BLaER1 (cell line): ENCODE results near the gene MSX1.

Source experiments
- H3K27ac ChIP-seq: shearing (Covaris generic); formaldehyde crosslinking; 2 replicates; pipeline ENCODE4 v1.8.1; 2022
- H3K27me3 ChIP-seq: shearing (Covaris generic); formaldehyde crosslinking; 2 replicates; pipeline ENCODE4 v1.8.1; 2022
- H3K36me3 ChIP-seq: shearing (Covaris generic); formaldehyde crosslinking; 2 replicates; pipeline ENCODE4 v1.8.1; 2022
- H3K4me1 ChIP-seq: shearing (Covaris generic); formaldehyde crosslinking; 2 replicates; pipeline ENCODE4 v1.8.1; 2022
- H3K4me2 ChIP-seq: shearing (Covaris generic); formaldehyde crosslinking; 2 replicates; pipeline ENCODE4 v1.8.1; 2022
- H3K4me3 ChIP-seq: shearing (Covaris generic); formaldehyde crosslinking; 2 replicates; pipeline ENCODE4 v1.8.1; 2022
- H3K9ac ChIP-seq: shearing (Covaris generic); formaldehyde crosslinking; 2 replicates; pipeline ENCODE4 v1.8.1; 2022
- H3K9me3 ChIP-seq: shearing (Covaris generic); formaldehyde crosslinking; 2 replicates; pipeline ENCODE4 v1.8.1; 2022
- H4K20me1 ChIP-seq: shearing (Covaris generic); formaldehyde crosslinking; 2 replicates; pipeline ENCODE4 v1.8.1; 2022
- Cebpa-rat ChIP-seq: shearing (Covaris generic); IDR thresholded peaks from 2 replicates; pipeline ENCODE4 v1.8.1; 2022

MSX1 gene

GRCh38 chr4:4870576-4871241 is 11.2 kb downstream of the MSX1 start:
- TF ChIP-seq Cebpa-rat: no peak
- Histone ChIP-seq H4K20me1 (peaks cover 92% of the 10 kb centered on the region), H3K9me3 (no peaks in the 10 kb centered on the region), H3K4me2 (no peak overlapping the region), H3K4me3 (no peak overlapping the region), H3K4me1 (peaks cover 28% of the 10 kb centered on the region), H3K27ac (no peak overlapping the region), H3K36me3 (no peaks in the 10 kb centered on the region), H3K27me3 (peaks cover 100% of the 10 kb centered on the region), H3K9ac (no peak overlapping the region)

- no peak for TF ChIP-seq Cebpa-rat
- no peak overlapping the region for H3K27ac ChIP-seq
- H3K36me3 ChIP-seq: no peaks in the 10 kb centered on the region
- no peak overlapping the region for H3K9ac ChIP-seq
- no peak overlapping the region for H3K4me3 ChIP-seq
- peak overlapping the region; percentile 27; the same call in 1 of the 2 replicates for H3K4me2 ChIP-seq
- H4K20me1 ChIP-seq: peaks cover 87% of the 10 kb centered on the region
- peaks cover 23% of the 10 kb centered on the region for H3K4me1 ChIP-seq
- H3K27me3 ChIP-seq: peaks cover 97% of the 10 kb centered on the region
- no peaks in the 10 kb centered on the region for H3K9me3 ChIP-seq
These were observed 11.7 kb downstream of the MSX1 start for GRCh38 chr4:4871242-4871572.

DNA sequence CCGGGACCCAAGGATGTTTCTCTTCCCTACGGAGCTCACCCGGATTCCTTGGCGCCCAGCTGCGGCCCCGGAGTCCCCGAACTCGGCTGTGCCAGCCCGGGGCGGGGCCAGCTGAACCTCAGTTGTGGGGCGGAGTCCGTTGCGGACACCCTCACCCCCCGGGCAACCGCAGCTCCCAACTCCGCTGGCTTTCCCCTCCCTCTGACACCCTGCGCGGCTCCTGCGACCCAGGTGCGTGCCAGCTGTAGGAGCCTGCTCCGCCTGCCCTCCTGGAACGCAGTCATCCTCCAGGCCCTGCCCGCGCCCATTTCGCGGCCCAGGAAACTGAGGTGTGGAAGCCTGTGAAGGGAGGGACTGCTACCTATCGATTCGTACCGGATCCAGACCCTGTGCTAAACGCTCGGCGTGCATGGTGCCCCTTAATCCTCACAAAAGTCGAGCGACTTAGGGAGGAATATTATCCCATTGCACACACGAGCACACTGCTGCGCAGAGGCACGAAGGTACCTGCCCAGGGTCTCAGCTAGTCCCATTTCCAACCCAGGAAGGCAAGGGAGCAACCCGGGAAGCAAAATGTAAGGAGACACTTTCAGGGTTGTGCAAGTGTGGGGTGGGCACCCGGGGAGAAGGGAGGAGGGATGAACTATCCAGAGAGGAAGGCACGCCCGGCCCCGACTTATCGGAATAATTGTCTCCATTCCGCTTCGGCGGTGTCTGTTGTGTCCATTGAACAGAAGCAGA is 12.3 kb downstream of the MSX1 start:
- Histone ChIP-seq H3K27me3 (peaks cover 92% of the 10 kb centered on the region), H3K4me3 (no peak overlapping the region), H4K20me1 (peaks cover 82% of the 10 kb centered on the region), H3K4me1 (peaks cover 18% of the 10 kb centered on the region), H3K9ac (no peak overlapping the region), H3K4me2 (peak overlapping the region; percentile 27; the same call in 1 of the 2 replicates), H3K36me3 (no peaks in the 10 kb centered on the region), H3K9me3 (no peaks in the 10 kb centered on the region), H3K27ac (no peak overlapping the region)
- no peak for TF ChIP-seq Cebpa-rat

GRCh38 chr4:4872314-4872903 is 12.9 kb downstream of the MSX1 start:
- no peak for TF ChIP-seq Cebpa-rat
- H3K4me1 ChIP-seq: peaks cover 11% of the 10 kb centered on the region; the same call in 1 of the 2 replicates
- H4K20me1 ChIP-seq: peaks cover 75% of the 10 kb centered on the region
- no peaks in the 10 kb centered on the region for H3K9me3 ChIP-seq
- H3K27me3 ChIP-seq: peaks cover 85% of the 10 kb centered on the region
- H3K4me3 ChIP-seq: no peak overlapping the region
- no peak overlapping the region for H3K4me2 ChIP-seq
- no peak overlapping the region for H3K9ac ChIP-seq
- H3K36me3 ChIP-seq: no peaks in the 10 kb centered on the region
- H3K27ac ChIP-seq: no peak overlapping the region

- Histone ChIP-seq H3K9me3 (no peaks in the 10 kb centered on the region), H3K36me3 (no peaks in the 10 kb centered on the region), H3K27ac (no peak overlapping the region), H3K27me3 (peaks cover 77% of the 10 kb centered on the region), H3K9ac (no peak overlapping the region), H3K4me1 (peaks cover 15% of the 10 kb centered on the region), H3K4me2 (no peak overlapping the region), H3K4me3 (no peak overlapping the region), H4K20me1 (peaks cover 68% of the 10 kb centered on the region)
- no peak for TF ChIP-seq Cebpa-rat
These were observed 13.7 kb downstream of the MSX1 start for GRCh38 chr4:4873203-4873602.

DNA sequence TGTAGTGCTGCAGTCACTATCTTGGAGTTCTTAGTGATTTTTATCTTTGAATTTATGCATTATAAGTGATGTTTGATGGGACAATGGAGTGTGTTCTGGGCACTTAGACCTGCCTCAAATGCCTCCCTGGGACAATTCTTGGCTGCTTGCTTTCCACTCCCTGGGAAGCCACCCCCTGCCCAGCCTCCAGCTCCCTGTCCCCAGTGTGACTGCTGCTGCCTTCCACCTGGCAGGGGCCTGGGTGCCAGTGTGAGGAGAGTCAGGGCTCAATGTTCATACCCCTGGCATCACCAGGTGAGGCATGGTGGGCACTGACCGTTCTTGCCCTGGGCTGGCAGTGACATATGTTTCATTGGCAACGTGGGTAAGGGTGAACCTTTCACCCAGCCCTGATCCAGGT is 14.8 kb downstream of the MSX1 start:
- H3K4me2 ChIP-seq: no peak overlapping the region
- H3K4me1 ChIP-seq: peaks cover 23% of the 10 kb centered on the region
- peaks cover 59% of the 10 kb centered on the region for H4K20me1 ChIP-seq
- H3K4me3 ChIP-seq: no peak overlapping the region
- H3K9ac ChIP-seq: no peak overlapping the region
- H3K9me3 ChIP-seq: no peaks in the 10 kb centered on the region
- TF ChIP-seq Cebpa-rat: no peak
- H3K36me3 ChIP-seq: no peaks in the 10 kb centered on the region
- H3K27me3 ChIP-seq: peaks cover 70% of the 10 kb centered on the region
- H3K27ac ChIP-seq: no peak overlapping the region

DNA sequence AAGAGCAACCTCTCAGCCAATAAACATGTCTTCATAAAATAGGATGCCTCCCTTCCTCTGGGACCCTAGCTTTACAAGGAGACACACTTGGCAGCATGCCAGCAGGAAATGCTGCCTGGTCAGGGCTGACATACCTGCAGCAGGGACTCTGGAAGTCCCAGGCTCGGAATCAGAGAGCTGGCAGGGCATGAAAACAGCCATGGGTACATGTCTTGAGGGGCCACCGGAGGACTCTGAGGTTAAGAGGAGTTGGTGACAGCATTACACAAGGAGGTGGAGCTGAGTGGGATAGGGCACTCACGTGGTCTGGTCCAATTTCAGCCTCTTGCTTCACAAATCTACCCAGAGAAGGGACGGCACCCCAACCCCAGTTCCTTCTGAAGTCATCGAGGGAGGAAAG is 15.7 kb downstream of the MSX1 start:
- Histone ChIP-seq H3K36me3 (no peaks in the 10 kb centered on the region), H3K27ac (no peak overlapping the region), H3K9me3 (no peaks in the 10 kb centered on the region), H3K4me2 (0 out of 2 replicates have a peak overlapping the region, but pooled peaks have one; percentile 6), H3K9ac (no peak overlapping the region), H3K4me1 (peaks cover 23% of the 10 kb centered on the region), H3K27me3 (peaks cover 62% of the 10 kb centered on the region), H3K4me3 (no peak overlapping the region), H4K20me1 (peaks cover 50% of the 10 kb centered on the region)
- TF ChIP-seq Cebpa-rat: no peak

GRCh38 chr4:4875611-4876010 is 16.1 kb downstream of the MSX1 start:
- TF ChIP-seq Cebpa-rat: no peak
- H3K4me3 ChIP-seq: no peak overlapping the region
- H3K4me1 ChIP-seq: peaks cover 23% of the 10 kb centered on the region
- H3K27me3 ChIP-seq: peaks cover 57% of the 10 kb centered on the region
- H3K9me3 ChIP-seq: no peaks in the 10 kb centered on the region
- H3K27ac ChIP-seq: no peak overlapping the region
- H3K4me2 ChIP-seq: no peak overlapping the region
- H3K9ac ChIP-seq: no peak overlapping the region
- peaks cover 45% of the 10 kb centered on the region for H4K20me1 ChIP-seq
- H3K36me3 ChIP-seq: no peaks in the 10 kb centered on the region

- H3K9me3 ChIP-seq: no peaks in the 10 kb centered on the region
- no peak overlapping the region for H3K4me2 ChIP-seq
- TF ChIP-seq Cebpa-rat: no peak
- H3K4me3 ChIP-seq: no peak overlapping the region
- peaks cover 19% of the 10 kb centered on the region for H3K4me1 ChIP-seq
- H3K27ac ChIP-seq: no peak overlapping the region
- no peaks in the 10 kb centered on the region for H3K36me3 ChIP-seq
- peaks cover 30% of the 10 kb centered on the region for H4K20me1 ChIP-seq
- no peak overlapping the region for H3K9ac ChIP-seq
- peaks cover 42% of the 10 kb centered on the region for H3K27me3 ChIP-seq
These were observed 17.6 kb downstream of the MSX1 start for GRCh38 chr4:4876945-4877661.

- H4K20me1 ChIP-seq: no peaks in the 10 kb centered on the region
- H3K36me3 ChIP-seq: no peaks in the 10 kb centered on the region
- peaks cover 12% of the 10 kb centered on the region for H3K4me1 ChIP-seq
- H3K4me3 ChIP-seq: no peak overlapping the region
- H3K9me3 ChIP-seq: no peaks in the 10 kb centered on the region
- H3K9ac ChIP-seq: no peak overlapping the region
- peaks cover 8% of the 10 kb centered on the region for H3K27me3 ChIP-seq
- H3K4me2 ChIP-seq: no peak overlapping the region
- no peak for TF ChIP-seq Cebpa-rat
- no peak overlapping the region for H3K27ac ChIP-seq
These were observed 21.0 kb downstream of the MSX1 start for GRCh38 chr4:4880492-4880891.
